SK-N-SH treated with all-trans-retinoic acid at 6 μM for 48 hours (cell line): Measurements from ENCODE around the gene TAF4B.

ENCODE experiments used
- ATAC-seq: fragments of 200-7000 bp; cut with Tn5 transposase; 3 replicates; pipeline ENCODE4 v1.9.1; 2020; ENCODE audit warnings: mild to moderate bottlenecking, moderate library complexity
- ARNTL ChIP-seq: fragments of 450-650 bp; formaldehyde crosslinking; IDR thresholded peaks from 2 replicates; pipeline ENCODE4 v1.5.0; 2020; ENCODE audit warnings: low read depth, mild to moderate bottlenecking, moderate library complexity, borderline replicate concordance
- BACH2 ChIP-seq: fragments of 250-450 bp; sonication (Bioruptor Pico); IDR thresholded peaks from 2 replicates; pipeline ENCODE4 v1.9.0; 2021; ENCODE audit warnings: mild to moderate bottlenecking, borderline replicate concordance
- CSDC2 ChIP-seq: fragments of 250-450 bp; sonication (Bioruptor Pico); IDR thresholded peaks from 2 replicates; pipeline ENCODE4 v1.5.0; 2020; ENCODE audit warnings: mild to moderate bottlenecking, moderate library complexity
- ISL1 ChIP-seq: fragments of 250-450 bp; sonication (Bioruptor Pico); IDR thresholded peaks from 2 replicates; pipeline ENCODE4 v2.1.2; 2022; ENCODE audit warnings: mild to moderate bottlenecking, moderate library complexity
- PPARA ChIP-seq: fragments of 250-450 bp; sonication (Bioruptor Pico); IDR thresholded peaks from 2 replicates; pipeline ENCODE4 v1.5.0; 2020; ENCODE audit warnings: mild to moderate bottlenecking, borderline replicate concordance
- RARB ChIP-seq: fragments of 250-450 bp; sonication (Bioruptor Pico); IDR thresholded peaks from 2 replicates; pipeline ENCODE4 v1.8.0; 2021; ENCODE audit warnings: mild to moderate bottlenecking, moderate library complexity
- SNAI2 ChIP-seq: fragments of 250-450 bp; sonication (Bioruptor Pico); IDR thresholded peaks from 2 replicates; pipeline ENCODE4 v1.5.0; 2020; ENCODE audit warnings: mild to moderate bottlenecking, moderate library complexity
- TCF4 ChIP-seq: fragments of 250-450 bp; sonication (Bioruptor Pico); IDR thresholded peaks from 2 replicates; pipeline ENCODE4 v1.8.0; 2021; ENCODE audit warnings: mild to moderate bottlenecking, moderate library complexity, borderline replicate concordance
- ZC3H10 ChIP-seq: fragments of 250-450 bp; sonication (Bioruptor Pico); IDR thresholded peaks from 2 replicates; pipeline ENCODE4 v1.5.1; 2021; ENCODE audit warnings: mild to moderate bottlenecking, moderate library complexity
- ZFP30 ChIP-seq: fragments of 450-650 bp; formaldehyde crosslinking; IDR thresholded peaks from 2 replicates; pipeline ENCODE4 v1.5.0; 2022; ENCODE audit warnings: mild to moderate bottlenecking, moderate library complexity
- ZNF565 ChIP-seq: fragments of 450-650 bp; formaldehyde crosslinking; conservative IDR thresholded peaks from 2 replicates; pipeline ENCODE4 v1.5.0; 2020; ENCODE audit warnings: low read depth, mild to moderate bottlenecking, moderate library complexity
- ZNF70 ChIP-seq: fragments of 450-650 bp; formaldehyde crosslinking; IDR thresholded peaks from 2 replicates; pipeline ENCODE4 v1.5.0; 2020; ENCODE audit warnings: mild to moderate bottlenecking, moderate library complexity
- TF ChIP-seq, protein P1 (sequence below): fragments of 250-450 bp; sonication (Bioruptor Pico); IDR thresholded peaks from 2 replicates; pipeline ENCODE4 v1.5.1; 2020; ENCODE audit warnings: low read depth, mild to moderate bottlenecking, moderate library complexity
- TF ChIP-seq, protein P2 (sequence below): fragments of 250-450 bp; sonication (Bioruptor Pico); IDR thresholded peaks from 2 replicates; pipeline ENCODE4 v1.8.0; 2020; ENCODE audit warnings: mild to moderate bottlenecking, moderate library complexity, borderline replicate concordance
- TF ChIP-seq, protein P3 (sequence below): fragments of 250-450 bp; sonication (Bioruptor Pico); IDR thresholded peaks from 2 replicates; pipeline ENCODE4 v1.5.1; 2021; ENCODE audit warnings: mild to moderate bottlenecking, moderate library complexity
- TF ChIP-seq, protein P4 (sequence below): fragments of 250-450 bp; sonication (Bioruptor Pico); IDR thresholded peaks from 2 replicates; pipeline ENCODE4 v1.8.0; 2021; ENCODE audit warnings: low read depth, mild to moderate bottlenecking, moderate library complexity, borderline replicate concordance
- TF ChIP-seq, protein P5 (sequence below): fragments of 250-450 bp; sonication (Bioruptor Pico); IDR thresholded peaks from 2 replicates; pipeline ENCODE4 v1.5.0; 2020; ENCODE audit warnings: mild to moderate bottlenecking, moderate library complexity

TAF4B gene

DNA sequence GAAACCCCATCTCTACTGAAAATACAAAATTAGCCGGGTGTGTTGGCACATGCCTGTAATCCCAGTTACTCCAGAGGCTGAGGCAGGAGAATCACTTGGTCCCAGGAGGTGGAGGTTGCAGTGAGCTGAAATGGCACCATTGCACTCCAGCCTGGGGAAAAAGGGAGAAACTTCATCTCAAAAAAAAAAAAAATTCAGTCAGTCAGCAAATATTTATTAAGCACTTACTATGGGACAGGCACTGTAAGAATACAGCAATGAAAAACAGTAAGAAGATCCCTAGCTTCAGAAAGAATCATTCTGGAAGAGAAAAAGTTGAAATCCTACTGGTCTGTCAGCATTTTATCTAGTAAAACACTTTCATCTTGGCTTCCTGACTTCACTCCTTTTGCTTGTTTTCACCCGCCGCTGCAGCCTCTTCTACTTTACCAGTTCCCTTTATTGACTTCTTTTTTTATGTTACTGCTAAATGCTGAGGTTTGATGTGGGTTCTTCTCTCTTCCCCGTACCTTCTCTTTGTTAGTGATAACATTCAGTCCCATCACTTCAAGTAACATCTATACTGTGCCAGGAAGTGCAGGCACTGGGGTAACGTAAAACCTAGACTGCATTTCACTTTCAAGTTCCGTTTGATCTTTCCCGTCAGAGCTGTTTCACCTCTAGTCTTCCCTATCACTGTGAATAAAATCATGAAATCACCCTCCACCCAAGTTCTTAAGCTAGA lies 10.8 kb upstream of the TAF4B start:
- ATAC-seq = no peak
- TF ChIP-seq ARNTL (CRISPR knock-in tag) (no peak), PPARA (CRISPR knock-in tag) (no peak)
- TF ChIP-seq, all 23 proteins: peak for 0

DNA sequence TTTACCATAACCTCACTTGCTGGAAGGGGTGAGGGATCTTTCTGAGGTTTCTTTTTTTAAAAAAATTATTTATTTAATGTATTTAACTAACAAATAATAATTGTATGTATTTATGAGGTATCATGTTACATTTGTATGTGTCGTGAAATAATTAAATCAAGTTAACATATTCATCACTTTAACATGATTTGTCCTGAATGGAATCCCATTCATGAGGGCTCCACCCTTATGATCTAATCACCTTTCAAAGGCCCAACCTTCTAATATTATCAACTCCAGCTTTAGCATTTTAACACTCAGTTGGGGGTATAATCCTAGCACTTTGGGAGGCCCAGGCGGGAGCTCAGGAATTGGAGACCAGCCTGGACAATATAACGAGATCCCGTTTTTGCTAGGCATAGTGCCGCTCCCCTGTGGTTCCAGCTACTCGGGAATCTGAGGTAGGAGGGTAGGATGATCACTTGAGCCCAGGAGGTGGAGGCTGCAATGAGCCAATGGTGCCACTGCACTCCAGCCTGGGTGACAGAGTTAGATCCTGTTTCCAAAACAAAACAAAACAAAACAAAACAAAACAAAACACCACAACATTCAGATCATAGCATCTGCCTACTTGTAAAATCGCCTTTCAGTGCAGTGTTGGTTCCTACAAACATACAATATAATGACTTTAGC lies 1.1 kb upstream of the TAF4B start:
- ATAC-seq = no peak
- no peak for TF ChIP-seq CSDC2
- no peak for TF ChIP-seq PPARA (CRISPR knock-in tag)
- TF ChIP-seq, protein P1, sequence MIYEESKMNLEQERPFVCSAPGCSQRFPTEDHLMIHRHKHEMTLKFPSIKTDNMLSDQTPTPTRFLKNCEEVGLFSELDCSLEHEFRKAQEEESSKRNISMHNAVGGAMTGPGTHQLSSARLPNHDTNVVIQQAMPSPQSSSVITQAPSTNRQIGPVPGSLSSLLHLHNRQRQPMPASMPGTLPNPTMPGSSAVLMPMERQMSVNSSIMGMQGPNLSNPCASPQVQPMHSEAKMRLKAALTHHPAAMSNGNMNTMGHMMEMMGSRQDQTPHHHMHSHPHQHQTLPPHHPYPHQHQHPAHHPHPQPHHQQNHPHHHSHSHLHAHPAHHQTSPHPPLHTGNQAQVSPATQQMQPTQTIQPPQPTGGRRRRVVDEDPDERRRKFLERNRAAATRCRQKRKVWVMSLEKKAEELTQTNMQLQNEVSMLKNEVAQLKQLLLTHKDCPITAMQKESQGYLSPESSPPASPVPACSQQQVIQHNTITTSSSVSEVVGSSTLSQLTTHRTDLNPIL (CRISPR knock-in tag) = no peak
- TF ChIP-seq, protein P2, sequence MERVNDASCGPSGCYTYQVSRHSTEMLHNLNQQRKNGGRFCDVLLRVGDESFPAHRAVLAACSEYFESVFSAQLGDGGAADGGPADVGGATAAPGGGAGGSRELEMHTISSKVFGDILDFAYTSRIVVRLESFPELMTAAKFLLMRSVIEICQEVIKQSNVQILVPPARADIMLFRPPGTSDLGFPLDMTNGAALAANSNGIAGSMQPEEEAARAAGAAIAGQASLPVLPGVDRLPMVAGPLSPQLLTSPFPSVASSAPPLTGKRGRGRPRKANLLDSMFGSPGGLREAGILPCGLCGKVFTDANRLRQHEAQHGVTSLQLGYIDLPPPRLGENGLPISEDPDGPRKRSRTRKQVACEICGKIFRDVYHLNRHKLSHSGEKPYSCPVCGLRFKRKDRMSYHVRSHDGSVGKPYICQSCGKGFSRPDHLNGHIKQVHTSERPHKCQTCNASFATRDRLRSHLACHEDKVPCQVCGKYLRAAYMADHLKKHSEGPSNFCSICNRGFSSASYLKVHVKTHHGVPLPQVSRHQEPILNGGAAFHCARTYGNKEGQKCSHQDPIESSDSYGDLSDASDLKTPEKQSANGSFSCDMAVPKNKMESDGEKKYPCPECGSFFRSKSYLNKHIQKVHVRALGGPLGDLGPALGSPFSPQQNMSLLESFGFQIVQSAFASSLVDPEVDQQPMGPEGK (CRISPR knock-in tag) = no peak
- no peak for TF ChIP-seq TCF4 (CRISPR knock-in tag)
- TF ChIP-seq, protein P3, sequence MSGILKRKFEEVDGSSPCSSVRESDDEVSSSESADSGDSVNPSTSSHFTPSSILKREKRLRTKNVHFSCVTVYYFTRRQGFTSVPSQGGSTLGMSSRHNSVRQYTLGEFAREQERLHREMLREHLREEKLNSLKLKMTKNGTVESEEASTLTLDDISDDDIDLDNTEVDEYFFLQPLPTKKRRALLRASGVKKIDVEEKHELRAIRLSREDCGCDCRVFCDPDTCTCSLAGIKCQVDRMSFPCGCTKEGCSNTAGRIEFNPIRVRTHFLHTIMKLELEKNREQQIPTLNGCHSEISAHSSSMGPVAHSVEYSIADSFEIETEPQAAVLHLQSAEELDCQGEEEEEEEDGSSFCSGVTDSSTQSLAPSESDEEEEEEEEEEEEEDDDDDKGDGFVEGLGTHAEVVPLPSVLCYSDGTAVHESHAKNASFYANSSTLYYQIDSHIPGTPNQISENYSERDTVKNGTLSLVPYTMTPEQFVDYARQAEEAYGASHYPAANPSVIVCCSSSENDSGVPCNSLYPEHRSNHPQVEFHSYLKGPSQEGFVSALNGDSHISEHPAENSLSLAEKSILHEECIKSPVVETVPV (CRISPR knock-in tag) = no peak
- no peak for TF ChIP-seq ARNTL (CRISPR knock-in tag)
- TF ChIP-seq, protein P4, sequence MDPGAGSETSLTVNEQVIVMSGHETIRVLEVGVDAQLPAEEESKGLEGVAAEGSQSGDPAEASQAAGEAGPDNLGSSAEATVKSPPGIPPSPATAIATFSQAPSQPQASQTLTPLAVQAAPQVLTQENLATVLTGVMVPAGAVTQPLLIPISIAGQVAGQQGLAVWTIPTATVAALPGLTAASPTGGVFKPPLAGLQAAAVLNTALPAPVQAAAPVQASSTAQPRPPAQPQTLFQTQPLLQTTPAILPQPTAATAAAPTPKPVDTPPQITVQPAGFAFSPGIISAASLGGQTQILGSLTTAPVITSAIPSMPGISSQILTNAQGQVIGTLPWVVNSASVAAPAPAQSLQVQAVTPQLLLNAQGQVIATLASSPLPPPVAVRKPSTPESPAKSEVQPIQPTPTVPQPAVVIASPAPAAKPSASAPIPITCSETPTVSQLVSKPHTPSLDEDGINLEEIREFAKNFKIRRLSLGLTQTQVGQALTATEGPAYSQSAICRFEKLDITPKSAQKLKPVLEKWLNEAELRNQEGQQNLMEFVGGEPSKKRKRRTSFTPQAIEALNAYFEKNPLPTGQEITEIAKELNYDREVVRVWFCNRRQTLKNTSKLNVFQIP (CRISPR knock-in tag) = no peak
- TF ChIP-seq ZNF565 (CRISPR knock-in tag) = no peak
- TF ChIP-seq RARB (CRISPR knock-in tag) = no peak
- TF ChIP-seq, all 23 proteins: peak for 0

DNA sequence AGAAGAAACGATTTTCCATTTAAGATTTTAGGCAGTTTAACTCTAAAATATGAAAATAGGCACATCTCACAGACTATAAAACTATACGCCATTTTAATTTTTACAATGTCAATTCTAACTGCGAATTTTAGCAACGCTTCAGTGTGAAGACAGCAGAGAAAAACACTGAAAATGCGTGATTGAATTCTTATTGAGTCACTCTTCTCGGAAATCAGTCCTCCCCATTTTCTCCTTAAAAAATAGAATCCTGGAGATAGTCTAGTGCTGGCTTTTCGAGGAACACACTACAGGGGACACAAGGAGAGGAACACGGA lies 373 bp upstream of the TAF4B start:
- TF ChIP-seq, protein P4 (CRISPR knock-in tag) = no peak
- TF ChIP-seq ZFP30 (CRISPR knock-in tag) = no peak
- TF ChIP-seq ZNF70 = no peak
- TF ChIP-seq ISL1 (CRISPR knock-in tag) = no peak
- TF ChIP-seq, protein P3 (CRISPR knock-in tag) = no peak
- TF ChIP-seq RARB (CRISPR knock-in tag) = no peak
- no peak for TF ChIP-seq SNAI2 (CRISPR knock-in tag)
- TF ChIP-seq ZC3H10 (CRISPR knock-in tag) = no peak
- no peak for TF ChIP-seq BACH2
- no peak for TF ChIP-seq PPARA (CRISPR knock-in tag)
- TF ChIP-seq, protein P5, sequence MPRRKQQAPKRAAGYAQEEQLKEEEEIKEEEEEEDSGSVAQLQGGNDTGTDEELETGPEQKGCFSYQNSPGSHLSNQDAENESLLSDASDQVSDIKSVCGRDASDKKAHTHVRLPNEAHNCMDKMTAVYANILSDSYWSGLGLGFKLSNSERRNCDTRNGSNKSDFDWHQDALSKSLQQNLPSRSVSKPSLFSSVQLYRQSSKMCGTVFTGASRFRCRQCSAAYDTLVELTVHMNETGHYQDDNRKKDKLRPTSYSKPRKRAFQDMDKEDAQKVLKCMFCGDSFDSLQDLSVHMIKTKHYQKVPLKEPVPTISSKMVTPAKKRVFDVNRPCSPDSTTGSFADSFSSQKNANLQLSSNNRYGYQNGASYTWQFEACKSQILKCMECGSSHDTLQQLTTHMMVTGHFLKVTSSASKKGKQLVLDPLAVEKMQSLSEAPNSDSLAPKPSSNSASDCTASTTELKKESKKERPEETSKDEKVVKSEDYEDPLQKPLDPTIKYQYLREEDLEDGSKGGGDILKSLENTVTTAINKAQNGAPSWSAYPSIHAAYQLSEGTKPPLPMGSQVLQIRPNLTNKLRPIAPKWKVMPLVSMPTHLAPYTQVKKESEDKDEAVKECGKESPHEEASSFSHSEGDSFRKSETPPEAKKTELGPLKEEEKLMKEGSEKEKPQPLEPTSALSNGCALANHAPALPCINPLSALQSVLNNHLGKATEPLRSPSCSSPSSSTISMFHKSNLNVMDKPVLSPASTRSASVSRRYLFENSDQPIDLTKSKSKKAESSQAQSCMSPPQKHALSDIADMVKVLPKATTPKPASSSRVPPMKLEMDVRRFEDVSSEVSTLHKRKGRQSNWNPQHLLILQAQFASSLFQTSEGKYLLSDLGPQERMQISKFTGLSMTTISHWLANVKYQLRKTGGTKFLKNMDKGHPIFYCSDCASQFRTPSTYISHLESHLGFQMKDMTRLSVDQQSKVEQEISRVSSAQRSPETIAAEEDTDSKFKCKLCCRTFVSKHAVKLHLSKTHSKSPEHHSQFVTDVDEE (CRISPR knock-in tag) = no peak
- TF ChIP-seq, all 23 proteins: peak for 0
- no peak for ATAC-seq
